Right lobe of liver (tissue), 4 donors: ENCODE data around the gene NFKBIZ.
"Not testable (repeated sequence)": the region's sequence is repeated elsewhere in the genome, so short reads cannot be mapped to it uniquely, and the experiment has no call there.

ENCODE experiments used
- CTCF ChIP-seq, 4 donors: fragments of 200-600 bp in 3 of 4; fragments of 450-650 bp in 1 of 4; IDR thresholded peaks; one replicate each; pipeline versions ENCODE4 v1.5.1 to v1.8.0; 2016 to 2022; ENCODE audit warnings: antibody characterized with exemption in 4 of 4, mild to moderate bottlenecking in 2 of 4
- POLR2A ChIP-seq: fragments of 450-650 bp; IDR thresholded peaks from one replicate; pipeline ENCODE4 v1.6.1; 2017; ENCODE audit warnings: antibody characterized with exemption, mild to moderate bottlenecking
- donor health status: DM: no; HTN: no; CAD: no.
- donor health status: DM: no; HTN: no; CAD: no.
- donor health status: DM: no; HTN: yes; CAD: no.

GRCh38 chr3:101885584-101885983 lies 36.3 kb downstream of the NFKBIZ start:
- TF ChIP-seq POLR2A; CTCF (IDR thresholded peaks at IDR 0.05): not testable (repeated sequence)
